Spleen (tissue), 7 donors: ENCODE measurements around the gene TMEM175.

Experiments
- CTCF ChIP-seq, 11 experiments: fragments of 200-600 bp in 7 of 11; fragments of 450-650 bp in 4 of 11; sonication (generic) in 4 of 11; IDR thresholded peaks in 8 of 11; conservative IDR thresholded peaks in 3 of 11; 1 replicate in 7 of 11; 2 replicates in 4 of 11; pipeline versions ENCODE4 v1.4.0 to v1.8.0; 2016 to 2021; ENCODE audit warnings: antibody characterized with exemption in 11 of 11, inconsistent platforms in 4 of 11, mild to moderate bottlenecking in 1 of 11
- POLR2A ChIP-seq, 3 donors: fragments of 450-650 bp; IDR thresholded peaks; one replicate each; pipeline ENCODE4 v1.5.1; 2017; ENCODE audit warnings: antibody characterized with exemption in 3 of 3, mild to moderate bottlenecking in 1 of 3
- POLR2AphosphoS5 ChIP-seq, 3 donors: sonication (generic); formaldehyde crosslinking; IDR thresholded peaks; one replicate each; pipeline ENCODE4 v1.5.1; 2017; ENCODE audit warnings: antibody characterized with exemption in 3 of 3
- donor health status: DM: no; HTN: no; CAD: no; lungs with moderate emphysema.
- donor health status: DM: no; HTN: no; CAD: no.
- donor health status: DM: no; HTN: no; CAD: no.

DNA sequence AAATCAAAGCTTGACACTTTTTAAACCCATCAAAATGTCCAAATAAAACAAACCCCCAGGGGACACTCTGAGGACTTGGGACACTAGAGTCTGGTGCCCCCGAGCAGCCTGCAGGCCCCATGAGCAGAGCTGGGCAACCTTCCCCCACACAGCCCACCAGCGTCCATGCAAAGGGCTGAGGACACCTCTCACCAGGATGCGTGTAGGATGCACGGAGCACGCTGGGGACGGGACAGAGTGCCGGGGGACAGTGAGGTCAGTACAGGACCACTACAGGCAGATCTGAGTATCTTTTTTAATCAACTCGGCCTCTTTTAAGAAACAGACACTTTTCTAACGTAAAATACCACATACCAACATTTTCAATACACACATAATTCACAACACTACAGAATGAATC is 7.1 kb upstream of the TMEM175 start:
- TF ChIP-seq CTCF (IDR thresholded peaks at IDR 0.05 in 8 of 11, conservative IDR thresholded peaks at IDR 0.05 in 3 of 11) (no peak), POLR2AphosphoS5 (IDR thresholded peaks at IDR 0.05) (no peak), POLR2A (IDR thresholded peaks at IDR 0.05) (no peak)
